WTC11 (cell line): ENCODE measurements around the gene FBXL2.

Experiments
- CREB1 ChIP-seq: sonication (generic); formaldehyde crosslinking; IDR thresholded peaks from 2 replicates; pipeline ENCODE4 v1.8.0; 2023; ENCODE audit warnings: mild to moderate bottlenecking, missing genetic modification reagents
- CTCF ChIP-seq: fragments of 200-600 bp; IDR thresholded peaks from 2 replicates; pipeline ENCODE4 v1.8.0; 2022; ENCODE audit warnings: antibody characterized with exemption
- E2F4 ChIP-seq: sonication (generic); formaldehyde crosslinking; IDR thresholded peaks from 2 replicates; pipeline ENCODE4 v1.8.1; 2022; ENCODE audit warnings: low read depth, mild to moderate bottlenecking, moderate library complexity, missing genetic modification reagents, borderline replicate concordance
- IRF1 ChIP-seq: sonication (generic); formaldehyde crosslinking; IDR thresholded peaks from 2 replicates; pipeline ENCODE4 v1.8.0; 2023; ENCODE audit warnings: missing genetic modification reagents
- MAX ChIP-seq: sonication (generic); formaldehyde crosslinking; IDR thresholded peaks from 2 replicates; pipeline ENCODE4 v1.8.0; 2022; ENCODE audit warnings: mild to moderate bottlenecking, missing genetic modification reagents
- PRRX2 ChIP-seq: fragments of 250-450 bp; sonication (Bioruptor Pico); IDR thresholded peaks from 2 replicates; pipeline ENCODE4 v1.8.0; 2021; ENCODE audit warnings: mild to moderate bottlenecking
- USF1 ChIP-seq: sonication (generic); formaldehyde crosslinking; IDR thresholded peaks from 2 replicates; pipeline ENCODE4 v1.8.0; 2022; ENCODE audit warnings: mild to moderate bottlenecking, missing genetic modification reagents
- ZBTB21 ChIP-seq: sonication (generic); formaldehyde crosslinking; IDR thresholded peaks from 2 replicates; pipeline ENCODE4 v1.8.1; 2023; ENCODE audit warnings: mild to moderate bottlenecking, missing genetic modification reagents, borderline replicate concordance

GRCh38 chr3:33392144-33392543, 114.9 kb downstream of the FBXL2 start:
- no peak for TF ChIP-seq ZBTB21
- no peak for TF ChIP-seq CREB1 (CRISPR knock-in tag)
- no peak for TF ChIP-seq PRRX2 (CRISPR knock-in tag)
- no peak for TF ChIP-seq CTCF
- no peak for TF ChIP-seq E2F4 (CRISPR knock-in tag)
- TF ChIP-seq MAX, result no peak
- TF ChIP-seq USF1 (CRISPR knock-in tag), result no peak
- no peak for TF ChIP-seq IRF1 (CRISPR knock-in tag)
